Subcutaneous adipose tissue (tissue), 4 donors: ENCODE measurements around the gene DAG1. TPM values are rescaled to one million over a fixed set of nuclear protein-coding genes. Genes with fewer than 3 reads are reported as not detected.

Source experiments
- total RNA-seq, 4 donors: library from RNA; depleted of rRNA; stranded (reverse); fragments of >200 nt; gene quantifications; one replicate each; pipeline ENCODE4 v1.1.0, GENCODE V29; 2016
- TF ChIP-seq, protein P1 (sequence below): fragments of 450-650 bp; IDR thresholded peaks from one replicate; pipeline ENCODE4 v1.5.1; 2016; ENCODE audit warnings: low read depth, mild to moderate bottlenecking, control low read depth, antibody characterized with exemption, moderate library complexity

The DAG1 gene
- total RNA-seq, 4 donors from 2014 or later: 31.3 to 48.4 (median 39.0) TPM

DNA sequence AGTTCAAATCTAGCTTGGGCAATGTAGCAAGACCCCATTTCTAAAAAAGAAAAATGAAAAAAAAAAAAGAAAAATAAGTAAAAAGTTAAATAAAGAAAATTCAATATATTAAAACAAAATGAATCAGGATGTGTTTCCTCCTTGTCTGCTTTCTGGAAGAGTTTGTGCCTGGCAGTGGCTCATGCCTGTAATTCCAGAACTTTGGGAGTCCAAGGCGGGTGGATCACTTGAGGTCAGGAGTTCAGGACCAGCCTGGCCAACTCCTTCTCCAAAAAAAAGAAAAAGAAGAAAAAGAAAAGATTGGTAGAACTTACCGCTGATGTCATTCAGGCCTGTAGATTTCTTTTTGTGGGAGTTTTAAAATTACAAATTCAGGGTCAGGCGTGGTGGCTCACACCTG, 36.8 kb downstream of the DAG1 start:
- TF ChIP-seq, protein P1, sequence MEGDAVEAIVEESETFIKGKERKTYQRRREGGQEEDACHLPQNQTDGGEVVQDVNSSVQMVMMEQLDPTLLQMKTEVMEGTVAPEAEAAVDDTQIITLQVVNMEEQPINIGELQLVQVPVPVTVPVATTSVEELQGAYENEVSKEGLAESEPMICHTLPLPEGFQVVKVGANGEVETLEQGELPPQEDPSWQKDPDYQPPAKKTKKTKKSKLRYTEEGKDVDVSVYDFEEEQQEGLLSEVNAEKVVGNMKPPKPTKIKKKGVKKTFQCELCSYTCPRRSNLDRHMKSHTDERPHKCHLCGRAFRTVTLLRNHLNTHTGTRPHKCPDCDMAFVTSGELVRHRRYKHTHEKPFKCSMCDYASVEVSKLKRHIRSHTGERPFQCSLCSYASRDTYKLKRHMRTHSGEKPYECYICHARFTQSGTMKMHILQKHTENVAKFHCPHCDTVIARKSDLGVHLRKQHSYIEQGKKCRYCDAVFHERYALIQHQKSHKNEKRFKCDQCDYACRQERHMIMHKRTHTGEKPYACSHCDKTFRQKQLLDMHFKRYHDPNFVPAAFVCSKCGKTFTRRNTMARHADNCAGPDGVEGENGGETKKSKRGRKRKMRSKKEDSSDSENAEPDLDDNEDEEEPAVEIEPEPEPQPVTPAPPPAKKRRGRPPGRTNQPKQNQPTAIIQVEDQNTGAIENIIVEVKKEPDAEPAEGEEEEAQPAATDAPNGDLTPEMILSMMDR: no peak

DNA sequence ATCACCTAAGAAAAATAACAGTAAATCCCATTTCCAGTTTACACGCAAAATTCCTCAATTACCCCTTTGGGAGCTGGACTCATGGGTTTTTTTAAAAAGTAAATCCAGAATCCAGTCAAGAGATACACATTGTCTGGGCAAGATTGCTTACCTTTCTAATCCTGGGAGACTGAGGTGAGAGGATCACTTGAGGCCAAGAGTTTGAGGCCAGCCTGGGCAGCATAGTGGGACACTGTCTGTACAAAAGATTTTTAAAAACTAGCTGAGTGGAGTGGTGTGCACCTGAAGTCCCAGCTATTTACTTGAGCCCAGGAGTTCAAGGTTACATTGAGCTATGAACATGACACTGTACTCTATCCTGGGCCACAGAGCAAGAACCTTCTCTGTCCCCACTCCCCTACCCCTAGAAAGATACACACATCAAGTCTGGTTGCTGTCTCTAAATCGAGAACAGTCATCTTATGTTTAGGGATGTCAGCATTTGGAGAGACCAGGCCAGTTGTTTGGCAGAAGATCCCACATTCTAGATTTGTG, 39.0 kb downstream of the DAG1 start:
- TF ChIP-seq, protein P1: no peak

DNA sequence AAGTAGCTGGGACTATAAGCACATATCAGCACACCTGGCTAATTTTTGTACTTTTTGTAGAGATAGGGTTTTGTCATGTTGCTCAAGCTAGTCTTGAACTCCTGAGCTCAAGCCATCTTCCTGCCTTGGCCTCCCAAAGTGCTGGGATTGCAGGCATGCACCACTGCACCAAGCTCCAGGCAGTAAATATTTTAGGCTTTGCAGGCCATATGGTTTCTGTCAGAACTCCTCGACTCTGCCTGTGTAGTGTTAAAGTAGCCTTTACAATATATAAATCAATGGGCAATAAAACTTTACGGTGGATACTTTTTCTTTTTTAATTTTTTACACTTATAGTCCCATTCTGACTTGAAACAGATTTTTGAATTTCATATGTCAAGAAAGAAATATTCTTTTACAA, 41.6 kb downstream of the DAG1 start:
- TF ChIP-seq, protein P1: no peak

DNA sequence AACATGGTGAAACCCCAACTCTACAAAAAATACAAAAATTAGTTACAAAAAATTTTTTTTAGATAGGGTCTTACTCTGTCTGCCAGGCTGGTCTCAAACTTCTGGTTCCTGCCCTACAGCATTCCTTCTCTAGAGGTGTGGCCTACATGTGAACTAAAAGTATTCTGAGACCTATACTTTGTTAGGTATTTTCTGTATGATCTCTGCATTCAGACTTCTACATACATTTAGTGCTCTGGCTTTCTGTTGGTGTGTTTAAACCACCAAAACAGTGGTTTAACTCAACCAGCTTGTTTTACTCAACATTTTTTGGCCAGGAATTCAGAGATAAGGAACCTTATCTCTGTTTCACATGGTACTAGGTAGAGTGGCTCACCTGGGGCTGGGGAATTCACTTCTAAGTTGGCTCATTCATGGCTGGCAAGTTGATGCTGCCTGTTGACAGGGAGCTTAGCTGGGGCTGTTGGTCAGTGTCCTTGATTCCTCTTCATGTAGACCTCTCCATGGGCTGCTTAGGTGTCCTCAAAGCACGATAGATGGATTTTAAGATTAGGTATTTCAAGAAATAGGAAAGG, 42.8 kb downstream of the DAG1 start:
- TF ChIP-seq, protein P1: no peak

DNA sequence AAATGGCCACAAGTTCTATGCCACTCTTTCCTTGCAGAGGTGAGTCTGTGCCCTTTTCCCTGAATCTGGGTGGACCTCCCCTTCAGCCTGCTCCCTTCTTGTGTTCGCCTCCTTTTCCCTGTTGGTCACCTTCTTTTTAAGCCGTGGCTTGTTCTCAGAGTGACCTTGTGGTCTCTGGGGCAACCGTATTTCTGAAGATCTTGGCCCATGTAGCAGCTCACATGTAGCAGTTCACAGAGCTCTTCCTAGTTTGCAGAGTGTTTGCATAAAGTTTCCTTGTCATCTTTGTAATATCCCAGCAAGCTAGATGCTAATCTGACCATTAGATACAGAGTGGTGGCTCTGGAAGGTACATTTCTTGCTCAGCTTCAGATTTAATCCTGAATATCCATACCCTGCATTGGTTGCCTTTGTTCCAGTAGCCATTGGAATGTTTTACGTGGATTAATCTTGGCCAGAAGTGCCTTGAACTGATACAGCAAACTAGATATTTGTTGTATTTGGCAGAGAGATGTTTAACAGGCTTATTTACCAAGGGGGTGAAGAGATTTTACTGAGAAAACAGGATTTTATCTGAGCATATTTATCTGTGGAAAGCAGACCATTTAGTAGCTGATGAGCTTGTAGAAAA, 43.5 kb downstream of the DAG1 start:
- TF ChIP-seq, protein P1: no peak

DNA sequence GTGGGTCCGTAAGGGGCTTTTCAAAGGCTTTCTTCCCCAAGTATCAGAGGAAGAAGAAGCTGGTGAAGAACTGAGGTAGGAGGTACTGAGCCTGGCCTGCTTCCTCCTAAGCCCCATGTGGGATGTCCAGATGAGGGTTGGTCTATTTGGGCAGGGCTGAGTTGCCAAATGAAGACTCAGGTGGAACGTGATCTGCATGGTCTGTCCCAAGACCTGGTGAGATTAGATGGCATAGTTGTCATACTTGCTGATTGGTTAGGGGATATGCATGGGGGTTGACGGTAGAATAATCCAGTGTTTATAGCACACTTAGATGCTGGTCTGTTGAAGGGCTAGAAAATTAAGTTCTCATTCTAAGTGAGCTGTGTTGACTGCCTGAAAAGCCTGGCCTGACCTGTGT, 47.9 kb downstream of the DAG1 start:
- TF ChIP-seq, protein P1: no peak

DNA sequence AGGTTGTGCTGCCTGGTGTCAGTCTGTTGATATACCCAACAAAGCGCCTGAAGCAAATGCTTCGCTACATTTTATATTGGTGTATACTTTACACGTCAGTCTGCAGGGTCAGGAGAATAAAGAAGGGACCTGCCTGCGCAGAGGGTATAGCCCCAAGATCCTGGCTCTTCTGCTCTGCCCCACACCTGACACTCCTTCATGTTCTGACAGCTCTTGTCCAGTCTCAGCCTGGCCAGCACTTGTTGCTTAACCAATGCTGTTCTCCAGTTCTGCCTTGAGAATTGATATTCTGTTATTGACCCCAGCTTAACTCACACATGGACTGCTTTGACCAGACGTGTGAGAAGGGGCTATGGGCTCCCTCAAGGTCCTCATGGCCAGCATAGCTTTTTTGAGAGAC, 48.4 kb downstream of the DAG1 start:
- TF ChIP-seq, protein P1: no peak
